ENCODE results near the gene RNF214. TPM values are rescaled to one million over a fixed set of nuclear protein-coding genes. Genes with fewer than 3 reads are reported as not detected.

Gene RNF214
- total RNA-seq, 4 donors from 2014 or later: 12.4 to 21.5 (median 18.4) TPM

DNA sequence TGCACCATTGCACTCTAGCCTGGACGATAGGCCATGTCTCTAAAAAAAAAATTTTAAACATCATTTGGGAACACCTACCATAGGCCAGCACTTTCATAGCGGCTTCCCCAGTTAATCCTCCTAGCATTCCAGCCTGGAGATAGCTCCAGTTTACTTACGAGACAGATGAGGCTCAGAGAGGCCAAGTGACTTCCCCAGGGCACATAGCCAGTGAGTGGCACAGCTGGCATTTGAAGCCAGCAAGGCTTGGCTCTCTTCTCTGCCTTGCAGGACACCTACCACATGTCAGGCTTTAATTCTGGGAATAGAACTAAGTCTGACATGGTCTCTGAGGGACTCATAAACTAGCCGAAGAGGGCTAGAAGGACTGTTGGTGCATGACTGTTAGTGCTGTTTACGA is 38.2 kb upstream of the RNF214 start:
- no peaks in the 10 kb centered on the region for H3K27me3 ChIP-seq
- intact Hi-C loops (cut with DNase I): no loop called here
- H3K4me3 ChIP-seq: no peak overlapping the region
- H3K9me3 ChIP-seq: no peaks in the 10 kb centered on the region
- peaks cover 15 to 36% (median 25%) of the 10 kb centered on the region in 4 donors for H3K4me1 ChIP-seq
- peaks cover 40 to 73% (median 69%) of the 10 kb centered on the region in 4 donors for H3K36me3 ChIP-seq
- H3K27ac ChIP-seq (replicated peaks in 1 of 4): peak overlapping the region in 1 of 4 donors; percentile 16
- TF ChIP-seq CTCF (IDR thresholded peaks at IDR 0.05) (no peak), EP300 (IDR thresholded peaks at IDR 0.05) (no peak), POLR2A (IDR thresholded peaks at IDR 0.05; ENCODE audit: low read depth) (no peak), POLR2AphosphoS5 (IDR thresholded peaks at IDR 0.05) (no peak)
- DNase-seq (ENCODE audit: extremely low spot score): no peak
- WGBS: 77% methylated on average over 5 of the region's 5 CpGs

DNA sequence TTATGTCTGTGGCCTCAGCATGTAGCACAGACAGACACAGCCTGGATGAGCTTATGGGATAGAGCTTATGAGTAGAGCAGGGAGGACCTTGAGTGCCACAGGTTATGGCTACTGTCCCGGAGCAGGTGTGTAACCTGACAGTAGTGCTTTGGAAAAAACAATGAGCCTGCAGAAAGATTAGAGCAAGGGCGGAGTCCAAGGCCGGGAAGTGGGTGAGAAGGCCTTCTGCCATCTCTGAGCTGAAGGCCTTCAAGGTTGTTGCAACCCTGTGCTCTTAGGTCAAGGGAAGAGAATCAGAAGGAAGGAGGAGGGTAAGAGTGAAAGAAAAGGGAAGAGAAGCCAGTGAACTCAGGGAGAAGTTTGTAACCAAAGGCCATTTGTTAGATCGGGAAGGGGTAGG is 37.2 kb upstream of the RNF214 start:
- intact Hi-C loops (cut with DNase I): no loop called here
- no peak overlapping the region for H3K27ac ChIP-seq (replicated peaks in 1 of 4)
- no peaks in the 10 kb centered on the region for H3K27me3 ChIP-seq
- H3K4me1 ChIP-seq: peaks cover 17 to 38% (median 27%) of the 10 kb centered on the region in 4 donors
- peaks cover 35 to 63% (median 59%) of the 10 kb centered on the region in 4 donors for H3K36me3 ChIP-seq
- 90% methylated on average over 4 of the region's 4 CpGs for WGBS
- H3K4me3 ChIP-seq: no peak overlapping the region
- no peak for TF ChIP-seq POLR2AphosphoS5 (IDR thresholded peaks at IDR 0.05)
- no peak for TF ChIP-seq CTCF (IDR thresholded peaks at IDR 0.05)
- no peak for TF ChIP-seq EP300 (IDR thresholded peaks at IDR 0.05)
- no peak for TF ChIP-seq POLR2A (IDR thresholded peaks at IDR 0.05; ENCODE audit: low read depth)
- no peak for DNase-seq (ENCODE audit: extremely low spot score)
- H3K9me3 ChIP-seq: no peaks in the 10 kb centered on the region

GRCh38 chr11:117195761-117196160 is 36.7 kb upstream of the RNF214 start:
- Histone ChIP-seq H3K9me3 (no peaks in the 10 kb centered on the region), H3K36me3 (peaks cover 30 to 58% (median 55%) of the 10 kb centered on the region in 4 donors), H3K4me1 (peaks cover 17 to 38% (median 27%) of the 10 kb centered on the region in 4 donors), H3K4me3 (no peak overlapping the region), H3K27ac (replicated peaks in 1 of 4) (peak overlapping the region in 1 of 4 donors; percentile 94), H3K27me3 (no peaks in the 10 kb centered on the region)
- no peak for TF ChIP-seq POLR2AphosphoS5 (IDR thresholded peaks at IDR 0.05)
- no peak for TF ChIP-seq CTCF (IDR thresholded peaks at IDR 0.05)
- no peak for TF ChIP-seq POLR2A (IDR thresholded peaks at IDR 0.05; ENCODE audit: low read depth)
- TF ChIP-seq EP300 (IDR thresholded peaks at IDR 0.05): no peak
- WGBS: 71% methylated on average over 11 of the region's 19 CpGs
- intact Hi-C loops (cut with DNase I): no loop called here
- DNase-seq (ENCODE audit: extremely low spot score): no peak

DNA sequence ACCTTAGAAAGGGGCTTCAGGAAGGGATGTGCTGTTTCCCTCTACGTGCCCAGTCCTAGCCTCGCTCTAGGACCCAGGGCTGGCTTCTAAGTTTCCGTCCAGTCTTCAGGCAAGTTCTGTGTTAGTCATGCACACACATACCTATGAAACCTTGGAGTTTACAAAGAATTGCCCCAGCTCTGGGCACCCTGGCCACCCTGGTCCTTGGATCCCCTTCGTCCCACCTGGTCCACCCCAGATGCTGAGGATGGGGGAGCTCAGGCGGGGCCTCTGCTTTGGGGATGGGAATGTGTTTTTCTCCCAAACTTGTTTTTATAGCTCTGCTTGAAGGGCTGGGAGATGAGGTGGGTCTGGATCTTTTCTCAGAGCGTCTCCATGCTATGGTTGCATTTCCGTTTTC is 35.5 kb upstream of the RNF214 start:
- H3K27ac ChIP-seq (replicated peaks in 1 of 4): peak overlapping the region; percentile 94 to 97 (median 96)
- H3K27me3 ChIP-seq: no peaks in the 10 kb centered on the region
- 76% methylated on average over 7 of the region's 7 CpGs for WGBS
- DNase-seq (ENCODE audit: extremely low spot score): no peak
- H3K4me1 ChIP-seq: peaks cover 17 to 38% (median 35%) of the 10 kb centered on the region in 4 donors
- peaks cover 21 to 55% (median 47%) of the 10 kb centered on the region in 4 donors for H3K36me3 ChIP-seq
- no peak overlapping the region for H3K4me3 ChIP-seq
- intact Hi-C loops (cut with DNase I): no loop called here
- TF ChIP-seq POLR2AphosphoS5 (IDR thresholded peaks at IDR 0.05) (no peak), POLR2A (IDR thresholded peaks at IDR 0.05; ENCODE audit: low read depth) (no peak), EP300 (IDR thresholded peaks at IDR 0.05) (no peak), CTCF (IDR thresholded peaks at IDR 0.05) (no peak)
- H3K9me3 ChIP-seq: no peaks in the 10 kb centered on the region
